ENCODE results near the gene MALT1.

Gene MALT1

GRCh38 chr18:58674159-58674558, 2.9 kb downstream of the MALT1 start:
- no peak for DNase-seq (ENCODE audit: extremely low read depth, low read depth)
- TF ChIP-seq CTCF (IDR thresholded peaks at IDR 0.05; ENCODE audit: low read depth, low read length) = no peak

- no peak for TF ChIP-seq CTCF (IDR thresholded peaks at IDR 0.05; ENCODE audit: low read depth, low read length)
- no peak for DNase-seq (ENCODE audit: extremely low read depth, low read depth)
Measured at GRCh38 chr18:58674863-58675472, 3.7 kb downstream of the MALT1 start.

GRCh38 chr18:58676270-58676669, 5.0 kb downstream of the MALT1 start:
- TF ChIP-seq CTCF (IDR thresholded peaks at IDR 0.05; ENCODE audit: low read depth, low read length) = no peak
- no peak for DNase-seq (ENCODE audit: extremely low read depth, low read depth)

- no peak for DNase-seq (ENCODE audit: extremely low read depth, low read depth)
- TF ChIP-seq CTCF (IDR thresholded peaks at IDR 0.05; ENCODE audit: low read depth, low read length) = no peak
Measured at GRCh38 chr18:58682429-58683069, 11.3 kb downstream of the MALT1 start.

- TF ChIP-seq CTCF (IDR thresholded peaks at IDR 0.05; ENCODE audit: low read depth, low read length) = no peak
- DNase-seq (ENCODE audit: extremely low read depth, low read depth) = no peak
Measured at GRCh38 chr18:58687871-58688308, 16.6 kb downstream of the MALT1 start.

- no peak for DNase-seq (ENCODE audit: extremely low read depth, low read depth)
- TF ChIP-seq CTCF (IDR thresholded peaks at IDR 0.05; ENCODE audit: low read depth, low read length) = no peak
Measured at GRCh38 chr18:58690259-58690658, 19.0 kb downstream of the MALT1 start.

- TF ChIP-seq CTCF (IDR thresholded peaks at IDR 0.05; ENCODE audit: low read depth, low read length) = no peak
- no peak for DNase-seq (ENCODE audit: extremely low read depth, low read depth)
Measured at GRCh38 chr18:58691256-58691655, 20.0 kb downstream of the MALT1 start.

Data from AG09319 (cell line).